ENCODE data around the gene CALM1. TPM values are rescaled to one million over a fixed set of nuclear protein-coding genes. Genes with fewer than 3 reads are reported as not detected.

Gene CALM1
- total RNA-seq, 6 donors from 2014 or later: 186 to 586 (median 415) TPM

GRCh38 chr14:90362558-90362896, 34.3 kb upstream of the CALM1 start:
- H3K27me3 ChIP-seq: no peaks in the 10 kb centered on the region
- no peak overlapping the region for H3K27ac ChIP-seq
- no peak for TF ChIP-seq EP300 (IDR thresholded peaks at IDR 0.05)
- TF ChIP-seq POLR2AphosphoS5 (IDR thresholded peaks at IDR 0.05): no peak
- no peak for TF ChIP-seq POLR2A (IDR thresholded peaks at IDR 0.05)
- TF ChIP-seq CTCF (IDR thresholded peaks at IDR 0.05): no peak
- no peaks in the 10 kb centered on the region for H3K9me3 ChIP-seq
- ATAC-seq (ENCODE audit: low FRiP score in 2 of 2) (no peak), DNase-seq (no peak)
- no peak overlapping the region for H3K4me3 ChIP-seq
- H3K4me1 ChIP-seq: no peaks in the 10 kb centered on the region
- no peaks in the 10 kb centered on the region for H3K36me3 ChIP-seq
- 81 to 90% methylated on average over 4 of the region's 4 CpGs for WGBS, 2 donors

- Histone ChIP-seq H3K4me3 (no peak overlapping the region), H3K27me3 (no peaks in the 10 kb centered on the region), H3K36me3 (no peaks in the 10 kb centered on the region), H3K9me3 (no peaks in the 10 kb centered on the region), H3K4me1 (no peaks in the 10 kb centered on the region), H3K27ac (no peak overlapping the region)
- 69 to 75% methylated on average over 1 of the region's 1 CpG for WGBS, 2 donors
- ATAC-seq (ENCODE audit: low FRiP score in 2 of 2) (no peak), DNase-seq (no peak)
- TF ChIP-seq CTCF (IDR thresholded peaks at IDR 0.05) (peak in 1 of 6 experiments; percentile 8), POLR2A (IDR thresholded peaks at IDR 0.05) (no peak)
These were observed 27.7 kb upstream of the CALM1 start for GRCh38 chr14:90368946-90369721.

- 81 to 93% methylated on average over 6 of the region's 6 CpGs for WGBS, 2 donors
- DNase-seq (no peak), ATAC-seq (ENCODE audit: low FRiP score in 2 of 2) (no peak)
- no peak overlapping the region for H3K27ac ChIP-seq
- no peaks in the 10 kb centered on the region for H3K4me1 ChIP-seq
- no peaks in the 10 kb centered on the region for H3K36me3 ChIP-seq
- no peaks in the 10 kb centered on the region for H3K9me3 ChIP-seq
- H3K4me3 ChIP-seq: no peak overlapping the region
- H3K27me3 ChIP-seq: no peaks in the 10 kb centered on the region
- no peak for TF ChIP-seq POLR2AphosphoS5 (IDR thresholded peaks at IDR 0.05)
- no peak for TF ChIP-seq EP300 (IDR thresholded peaks at IDR 0.05)
- TF ChIP-seq POLR2A (IDR thresholded peaks at IDR 0.05): no peak
- no peak for TF ChIP-seq CTCF (IDR thresholded peaks at IDR 0.05)
These were observed 22.9 kb upstream of the CALM1 start for GRCh38 chr14:90373887-90374286.

- Histone ChIP-seq H3K4me1 (no peaks in the 10 kb centered on the region), H3K27ac (no peak overlapping the region), H3K4me3 (no peak overlapping the region), H3K9me3 (no peaks in the 10 kb centered on the region), H3K36me3 (no peaks in the 10 kb centered on the region), H3K27me3 (no peaks in the 10 kb centered on the region)
- no peak for TF ChIP-seq POLR2AphosphoS5 (IDR thresholded peaks at IDR 0.05)
- no peak for TF ChIP-seq EP300 (IDR thresholded peaks at IDR 0.05)
- TF ChIP-seq POLR2A (IDR thresholded peaks at IDR 0.05): no peak
- TF ChIP-seq CTCF (IDR thresholded peaks at IDR 0.05): no peak
- 87 to 92% methylated on average over 4 of the region's 4 CpGs for WGBS, 2 donors
- no peak for DNase-seq
- no peak for ATAC-seq (ENCODE audit: low FRiP score in 2 of 2)
These were observed 22.0 kb upstream of the CALM1 start for GRCh38 chr14:90374813-90375212.

GRCh38 chr14:90375934-90376333, 20.9 kb upstream of the CALM1 start:
- no peaks in the 10 kb centered on the region for H3K36me3 ChIP-seq
- TF ChIP-seq EP300 (IDR thresholded peaks at IDR 0.05): no peak
- TF ChIP-seq POLR2A (IDR thresholded peaks at IDR 0.05): no peak
- no peak for TF ChIP-seq POLR2AphosphoS5 (IDR thresholded peaks at IDR 0.05)
- no peak overlapping the region for H3K4me3 ChIP-seq
- no peak overlapping the region for H3K27ac ChIP-seq
- H3K9me3 ChIP-seq: no peaks in the 10 kb centered on the region
- peaks cover 0 to under 1% (median 0%) of the 10 kb centered on the region in 4 donors for H3K4me1 ChIP-seq
- ATAC-seq (ENCODE audit: low FRiP score in 2 of 2): no peak
- WGBS, 2 donors: 82 to 86% methylated on average over 4 of the region's 4 CpGs
- DNase-seq: no peak
- H3K27me3 ChIP-seq: no peaks in the 10 kb centered on the region
